Uterine smooth muscle cell (primary cell): Measurements from ENCODE around the gene TTC22. TPM values are rescaled to one million over a fixed set of nuclear protein-coding genes. Genes with fewer than 3 reads are reported as not detected.

ENCODE experiments used
- total RNA-seq: library from RNA; depleted of rRNA; stranded (reverse); fragments of >200 nt; gene quantifications from 2 replicates; pipeline ENCODE4 v1.2.3, GENCODE V29; 2014

TTC22 gene
- total RNA-seq = not detected in 2 replicates

DNA sequence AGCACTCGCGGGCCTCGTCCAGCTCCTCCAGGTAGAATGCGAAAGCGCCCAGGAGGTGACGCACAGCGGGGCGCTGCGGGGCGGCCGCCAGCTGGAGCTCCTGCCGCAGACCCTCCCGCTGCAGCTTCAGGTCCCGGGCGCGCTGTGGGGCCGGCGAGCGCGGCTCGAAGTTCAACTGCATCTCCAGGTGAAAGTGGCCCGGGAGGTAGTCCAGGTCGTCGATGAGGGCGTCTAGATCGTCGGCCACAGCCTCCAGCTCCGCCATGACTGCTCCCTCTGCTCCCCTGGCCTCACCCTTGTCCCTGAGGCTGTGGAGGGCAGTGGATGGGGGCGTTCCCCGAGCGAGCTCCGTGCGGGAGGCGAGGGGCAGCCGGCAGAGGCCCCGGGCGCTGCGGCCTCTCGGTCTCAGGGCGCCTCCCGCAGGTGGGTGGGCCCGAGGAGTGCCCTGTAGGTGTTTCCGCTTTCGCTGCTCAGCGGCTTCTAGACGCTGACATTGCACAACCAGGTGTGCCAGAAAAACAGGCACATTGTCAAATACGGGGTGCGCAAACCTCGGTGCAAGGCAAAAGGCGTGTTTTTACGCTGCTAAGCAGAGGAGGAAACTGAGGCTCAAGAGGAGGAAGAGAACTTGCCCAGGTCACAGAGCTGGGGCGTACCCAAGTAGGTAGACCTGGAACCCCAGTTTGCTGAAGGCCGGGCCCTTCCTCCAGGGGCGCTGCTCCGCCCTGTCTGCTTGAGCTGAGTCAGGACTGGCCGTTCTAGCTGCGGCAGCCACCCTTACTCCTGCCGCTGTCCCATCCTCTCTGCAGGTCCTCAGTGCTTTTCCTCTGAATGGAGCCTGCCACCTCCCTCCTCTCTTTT lies at the start of gene TTC22:
TTC22 (minus strand) TSS at position 425 of the 861 bp plus-strand sequence; CDS start at position 265, 160 bp downstream.

DNA sequence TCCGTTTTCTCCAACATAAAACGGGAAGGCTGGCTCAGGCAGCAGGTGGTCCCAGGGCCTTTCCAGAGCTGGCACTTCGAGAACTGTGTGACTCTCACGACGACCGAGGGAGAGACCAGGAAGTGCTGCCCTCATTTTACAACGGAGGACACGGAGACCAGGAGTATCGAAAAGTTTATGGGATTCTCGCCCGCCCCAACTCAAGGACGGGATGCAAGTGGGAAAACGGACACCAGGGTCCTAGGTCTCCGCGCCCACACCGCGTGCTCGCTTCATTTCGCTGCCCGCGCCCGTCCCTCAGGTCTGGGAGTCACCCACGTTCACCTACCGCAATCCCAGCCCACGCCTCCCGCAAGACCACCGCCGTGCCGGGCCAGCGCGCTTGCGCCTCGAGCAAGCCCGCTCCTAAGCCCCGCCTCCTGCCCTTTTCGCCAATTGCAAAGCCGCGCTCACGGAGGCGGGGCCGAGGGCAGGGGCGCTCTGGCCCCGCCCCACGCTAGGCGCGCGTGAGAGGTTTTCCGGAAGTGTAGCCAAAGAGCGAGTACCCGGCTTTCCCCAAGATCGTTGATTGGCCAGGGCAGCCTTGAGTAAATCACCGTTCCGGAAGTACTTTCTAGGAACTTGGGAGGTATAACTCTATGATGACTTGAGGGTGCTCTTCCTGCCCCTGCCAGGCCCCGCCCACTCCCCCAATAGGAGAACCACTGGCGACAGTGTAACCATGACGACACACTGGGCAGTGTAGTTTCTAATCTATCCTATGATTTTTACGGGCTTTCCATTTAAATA lies 36.8 kb downstream of the TTC22 start, which contains the start of gene PARS2:
PARS2 (minus strand) TSS at position 391 of the 789 bp plus-strand sequence. CDS start 5,362 bp downstream, outside the sequence.

Other genes with a start within 250 kb of the TTC22 start
- not detected in 2 replicates for gene FAM151A, start 177.8 kb downstream of the TTC22 start, total RNA-seq
- 0.11 and 0.12 TPM in 2 replicates for gene MROH7, start 159.5 kb downstream of the TTC22 start, total RNA-seq
- gene TTC4, start 85.5 kb downstream of the TTC22 start, total RNA-seq = 26.6 and 41.6 TPM in 2 replicates
- 5.3 and 6.5 TPM in 2 replicates for gene PARS2, start 36.8 kb downstream of the TTC22 start, total RNA-seq
- 252 and 282 TPM in 2 replicates for gene DHCR24, start 85.9 kb upstream of the TTC22 start, total RNA-seq
- gene TMEM61, start 179.3 kb upstream of the TTC22 start, total RNA-seq = not detected in 2 replicates
- gene BSND, start 197.6 kb upstream of the TTC22 start, total RNA-seq = not detected in 2 replicates
- gene PCSK9, start 238.2 kb upstream of the TTC22 start, total RNA-seq = 0.11 and 1.1 TPM in 2 replicates